Loucy (cell line): ENCODE data around the gene PLS3.
"Not testable (repeated sequence)": the region's sequence is repeated elsewhere in the genome, so short reads cannot be mapped to it uniquely, and the experiment has no call there.

Experiments used
- CTCF ChIP-seq: fragments of 200-600 bp; sonication (generic); conservative IDR thresholded peaks from 2 replicates; pipeline ENCODE4 v1.5.1; 2014; ENCODE audit warnings: mild to moderate bottlenecking, antibody characterized with exemption, low read length
- EZH2phosphoT487 ChIP-seq: fragments of 200-600 bp; IDR thresholded peaks from 2 replicates; pipeline ENCODE4 v1.6.1; 2018; ENCODE audit warnings: antibody characterized with exemption, mild to moderate bottlenecking, moderate library complexity, borderline replicate concordance

GRCh38 chrX:115633397-115633796 is 72.4 kb downstream of the PLS3 start:
- TF ChIP-seq CTCF, EZH2phosphoT487: not testable (repeated sequence)
